ENCODE data around the gene C2CD4D.
A peak's percentile ranks its signal among the peaks of the same experiment; 100 is the strongest.

The C2CD4D gene

GRCh38 chr1:151834239-151834638 lies 5.4 kb downstream of the C2CD4D start:
- no peak for DNase-seq (ENCODE audit: low read depth in 1 of 2, low spot score in 1 of 2)

- DNase-seq (ENCODE audit: low read depth in 1 of 2, low spot score in 1 of 2), result no peak
Measured at GRCh38 chr1:151833172-151833900, 6.3 kb downstream of the C2CD4D start.

DNA sequence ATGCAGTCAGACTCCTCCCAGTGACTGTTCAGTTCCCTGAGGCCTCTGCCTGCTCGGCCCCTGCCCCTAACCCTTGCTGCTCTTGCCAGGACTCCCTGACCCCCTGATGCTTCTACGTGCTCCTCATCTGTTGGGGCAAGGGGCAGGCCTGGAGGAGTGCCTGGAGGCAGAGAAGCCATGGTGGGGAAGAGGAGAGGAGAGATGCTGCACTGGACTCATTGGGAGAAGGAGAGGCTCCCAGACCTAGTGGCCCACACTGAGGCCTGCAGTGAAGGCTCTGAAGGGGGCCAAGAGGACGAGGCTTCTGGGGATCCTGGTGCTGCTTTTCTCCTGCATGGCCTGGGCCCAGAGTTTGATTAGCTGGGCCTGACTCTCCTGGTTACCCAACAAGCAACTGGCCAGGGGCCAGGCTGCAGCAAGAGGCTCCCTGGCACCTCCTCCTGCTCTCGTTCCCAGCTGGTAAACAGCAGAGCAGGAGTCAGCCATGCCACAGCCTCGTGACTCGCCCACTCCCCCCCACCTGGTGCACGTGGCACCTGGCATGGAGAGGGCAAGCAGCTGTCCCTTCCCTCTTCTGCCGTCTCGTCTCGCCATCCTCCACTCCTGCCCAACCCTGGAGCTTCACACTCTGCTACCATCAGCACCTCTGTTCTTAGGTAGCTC lies 7.2 kb downstream of the C2CD4D start:
- DNase-seq (ENCODE audit: low read depth in 1 of 2, low spot score in 1 of 2), result no peak

- no peak for DNase-seq (ENCODE audit: low read depth in 1 of 2, low spot score in 1 of 2)
Measured at GRCh38 chr1:151831605-151832004, 8.0 kb downstream of the C2CD4D start, which contains the start of gene RORC. Gene RORC, minus strand, starts transcription at chr1:151831802. Its CDS starts 38 bp downstream, at chr1:151831764.

- DNase-seq (ENCODE audit: low read depth in 1 of 2, low spot score in 1 of 2), result no peak
Measured at GRCh38 chr1:151831256-151831591, 8.4 kb downstream of the C2CD4D start.

DNA sequence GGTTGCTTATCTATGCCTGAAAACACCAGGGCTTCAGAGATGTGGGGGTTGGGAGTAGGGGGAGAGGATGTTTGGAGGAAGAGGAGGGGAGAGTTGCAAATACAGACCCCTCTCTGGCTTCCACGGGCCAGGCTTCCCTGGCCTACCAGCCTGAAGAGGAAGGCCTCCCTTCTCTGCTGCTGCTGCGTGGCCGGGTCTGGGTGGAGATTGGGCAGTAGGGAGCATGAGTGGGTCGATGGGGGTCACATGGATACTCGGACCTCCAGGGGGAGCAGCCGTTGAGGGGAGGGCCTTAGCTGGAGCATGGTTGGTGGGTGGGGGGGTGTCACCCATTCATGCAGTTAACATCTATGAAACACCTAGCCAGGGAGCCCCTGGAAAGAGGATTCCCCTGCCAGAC lies 9.6 kb downstream of the C2CD4D start:
- DNase-seq (ENCODE audit: low read depth in 1 of 2, low spot score in 1 of 2), result no peak

DNA sequence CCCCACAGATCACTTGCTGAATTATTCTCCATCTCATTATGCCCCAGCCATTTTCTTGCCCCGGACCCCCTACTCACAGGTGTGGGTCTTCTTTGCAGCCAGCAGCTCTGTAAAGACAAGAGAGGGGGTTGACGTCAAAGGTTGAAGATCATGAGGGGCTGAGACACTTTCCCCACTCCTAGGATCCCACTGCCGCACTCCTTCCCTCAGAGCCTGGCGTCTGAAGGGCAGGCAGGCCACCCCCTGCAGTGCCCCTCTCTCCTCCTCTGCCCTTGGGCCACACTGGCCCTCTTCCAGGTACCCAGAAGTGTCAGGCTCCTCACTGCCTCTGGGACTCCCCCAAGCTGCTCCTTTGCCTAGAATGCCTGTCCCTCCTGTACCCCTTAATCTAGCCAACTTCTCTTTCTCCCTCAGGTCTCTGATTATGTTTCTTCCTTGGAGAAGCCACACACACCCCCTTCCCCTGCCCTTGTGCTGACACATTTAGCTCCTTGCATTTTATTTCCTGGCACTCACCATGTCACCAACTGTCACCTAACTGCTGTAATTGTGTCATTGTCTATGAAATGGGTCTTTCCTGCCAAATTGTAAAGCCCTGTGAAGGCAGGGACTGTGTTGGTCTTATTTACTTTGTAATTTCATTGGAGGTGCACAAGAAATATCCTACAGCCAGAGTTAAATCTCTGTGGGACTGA lies 10.1 kb downstream of the C2CD4D start:
- no peak for DNase-seq (ENCODE audit: low read depth in 1 of 2, low spot score in 1 of 2)

GRCh38 chr1:151828921-151829320 lies 10.7 kb downstream of the C2CD4D start:
- no peak for DNase-seq (ENCODE audit: low read depth in 1 of 2, low spot score in 1 of 2)

DNA sequence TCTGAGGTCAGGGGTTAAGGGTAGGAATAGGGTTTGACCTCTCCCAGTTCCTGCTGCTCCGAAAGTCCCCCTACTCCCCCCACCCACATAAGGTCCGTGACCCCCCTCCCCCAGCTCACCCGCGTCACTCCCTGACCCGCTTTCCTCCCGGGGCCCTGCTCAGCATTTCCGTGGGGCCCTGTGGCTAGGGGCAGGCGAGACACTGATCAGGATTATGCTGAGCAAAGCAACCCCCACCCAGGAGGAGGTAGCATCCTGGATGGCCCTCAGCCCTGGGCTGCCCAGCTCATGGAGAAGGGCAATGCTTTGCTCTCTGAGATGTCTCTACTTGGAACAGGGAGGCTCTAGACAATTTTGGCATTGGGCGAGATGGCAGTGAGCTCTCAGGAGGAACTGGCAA lies 11.8 kb downstream of the C2CD4D start:
- DNase-seq (ENCODE audit: low read depth in 1 of 2, low spot score in 1 of 2), result no peak

GRCh38 chr1:151825751-151826660 lies 13.6 kb downstream of the C2CD4D start:
- DNase-seq (ENCODE audit: low read depth in 1 of 2, low spot score in 1 of 2), result peak in 1 of 2 donors; percentile 33

- no peak for DNase-seq (ENCODE audit: low read depth in 1 of 2, low spot score in 1 of 2)
Measured at GRCh38 chr1:151825204-151825603, 14.4 kb downstream of the C2CD4D start.

DNA sequence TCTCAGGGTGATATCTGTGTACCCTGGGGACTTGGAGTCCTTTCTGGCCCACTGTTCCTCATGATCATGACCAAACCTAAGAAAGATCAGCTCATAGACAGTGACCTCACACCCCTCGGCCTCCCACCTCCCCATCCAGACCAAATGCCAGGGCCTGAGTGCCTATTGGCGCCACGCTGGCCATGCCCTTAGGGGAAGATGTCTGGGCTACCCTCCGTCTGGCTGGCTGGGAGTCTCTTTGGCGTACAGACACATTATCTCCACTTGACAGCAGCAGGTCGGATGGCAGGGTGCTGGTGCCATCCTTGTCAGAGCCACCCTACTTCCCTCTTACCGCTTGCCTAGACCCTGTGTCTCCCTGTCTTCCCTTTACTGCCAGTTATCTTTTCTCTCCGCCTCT lies 16.4 kb downstream of the C2CD4D start:
- no peak for DNase-seq (ENCODE audit: low read depth in 1 of 2, low spot score in 1 of 2)

DNA sequence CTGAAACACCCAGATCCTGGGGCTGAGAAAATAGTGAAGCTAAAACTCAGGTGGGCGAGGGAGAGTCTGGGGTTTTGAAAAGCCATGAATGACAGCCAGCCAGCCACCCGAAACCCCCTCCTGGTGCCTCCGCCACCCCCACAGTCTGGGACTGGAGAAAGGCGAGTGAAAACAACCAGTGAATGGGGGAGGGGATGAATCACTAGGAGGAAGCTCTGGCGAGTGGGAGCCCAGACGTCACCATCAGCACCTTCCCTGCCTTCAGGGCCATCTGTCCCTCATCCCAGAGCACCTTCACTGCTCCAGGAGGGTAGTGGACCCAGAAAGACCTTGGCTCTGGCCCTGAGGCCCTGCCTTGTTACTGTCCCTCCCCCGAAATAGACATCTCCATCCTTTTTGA lies 17.2 kb downstream of the C2CD4D start:
- peak in 1 of 2 donors; percentile 43 for DNase-seq (ENCODE audit: low read depth in 1 of 2, low spot score in 1 of 2)

- no peak for DNase-seq (ENCODE audit: low read depth in 1 of 2, low spot score in 1 of 2)
Measured at GRCh38 chr1:151820940-151821339, 18.7 kb downstream of the C2CD4D start.

GRCh38 chr1:151819976-151820623 lies 19.5 kb downstream of the C2CD4D start:
- no peak for DNase-seq (ENCODE audit: low read depth in 1 of 2, low spot score in 1 of 2)

DNA sequence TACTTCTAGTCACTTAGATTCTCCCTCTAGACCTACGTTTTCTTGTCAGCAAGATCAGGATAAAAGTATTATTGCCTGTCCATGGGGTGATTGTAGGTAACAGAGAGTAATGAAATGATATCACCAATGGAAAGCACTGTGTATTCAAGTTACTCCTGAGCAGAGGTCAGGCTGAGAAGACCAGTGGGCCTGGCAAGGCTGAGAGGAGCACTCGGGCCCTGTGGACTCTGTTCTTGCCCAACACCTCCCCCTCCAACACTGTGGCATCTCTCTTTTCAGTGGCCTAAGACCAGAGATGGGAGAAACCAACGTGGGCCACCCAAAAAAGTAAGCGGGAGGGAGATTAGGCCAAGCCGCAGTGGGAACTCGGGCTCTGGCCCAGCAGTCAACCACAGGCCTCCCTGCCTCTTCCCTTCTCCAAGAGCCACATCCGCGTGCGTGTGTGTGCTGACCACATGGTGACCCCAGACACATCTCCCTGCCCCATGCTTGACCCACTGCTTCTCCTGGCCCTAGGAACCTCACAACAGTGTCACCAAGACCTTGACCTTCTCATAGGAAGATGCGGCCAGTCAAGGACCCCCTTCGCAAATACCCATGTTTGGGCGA lies 20.3 kb downstream of the C2CD4D start:
- no peak for DNase-seq (ENCODE audit: low read depth in 1 of 2, low spot score in 1 of 2)

GRCh38 chr1:151817353-151817730 lies 22.3 kb downstream of the C2CD4D start:
- no peak for DNase-seq (ENCODE audit: low read depth in 1 of 2, low spot score in 1 of 2)

- DNase-seq (ENCODE audit: low read depth in 1 of 2, low spot score in 1 of 2), result no peak
Measured at GRCh38 chr1:151816548-151817352, 22.9 kb downstream of the C2CD4D start.

DNA sequence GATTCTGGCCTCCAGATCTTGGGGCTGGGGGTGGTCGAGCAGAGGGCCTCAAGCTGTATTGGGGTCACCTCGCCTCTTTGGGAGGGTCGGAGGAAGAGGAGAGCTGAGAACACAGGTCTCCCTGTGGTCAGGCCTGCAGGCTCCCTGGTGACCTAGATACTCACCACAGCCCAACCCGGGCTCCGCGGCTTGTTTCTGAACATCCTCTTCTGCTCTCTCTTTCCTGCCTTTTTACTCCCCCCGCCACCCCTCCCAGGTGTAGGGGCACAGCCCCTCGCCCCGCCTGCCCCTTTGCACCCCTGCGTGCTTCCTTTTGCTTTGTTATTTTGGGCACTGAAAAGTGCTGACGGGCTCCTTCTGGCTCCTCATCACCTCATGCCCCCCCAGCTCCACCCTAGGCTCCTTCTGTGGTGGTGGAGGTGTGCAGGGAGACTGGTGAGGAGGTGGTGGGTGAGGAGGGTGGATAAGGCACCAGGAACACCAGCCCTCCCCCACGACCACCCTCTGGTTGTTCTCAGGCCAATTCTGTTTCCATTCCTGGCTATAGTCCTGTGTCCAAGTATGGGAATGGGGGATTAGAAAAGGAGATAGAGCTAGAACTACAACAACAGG lies 23.8 kb downstream of the C2CD4D start:
- no peak for DNase-seq (ENCODE audit: low read depth in 1 of 2, low spot score in 1 of 2)
